ENCODE measurements around the gene MT1E.
"Not testable (repeated sequence)": the region's sequence is repeated elsewhere in the genome, so short reads cannot be mapped to it uniquely, and the experiment has no call there.

Gene MT1E

GRCh38 chr16:56662357-56663354, 37.1 kb downstream of the MT1E start:
- TF ChIP-seq, protein P1, sequence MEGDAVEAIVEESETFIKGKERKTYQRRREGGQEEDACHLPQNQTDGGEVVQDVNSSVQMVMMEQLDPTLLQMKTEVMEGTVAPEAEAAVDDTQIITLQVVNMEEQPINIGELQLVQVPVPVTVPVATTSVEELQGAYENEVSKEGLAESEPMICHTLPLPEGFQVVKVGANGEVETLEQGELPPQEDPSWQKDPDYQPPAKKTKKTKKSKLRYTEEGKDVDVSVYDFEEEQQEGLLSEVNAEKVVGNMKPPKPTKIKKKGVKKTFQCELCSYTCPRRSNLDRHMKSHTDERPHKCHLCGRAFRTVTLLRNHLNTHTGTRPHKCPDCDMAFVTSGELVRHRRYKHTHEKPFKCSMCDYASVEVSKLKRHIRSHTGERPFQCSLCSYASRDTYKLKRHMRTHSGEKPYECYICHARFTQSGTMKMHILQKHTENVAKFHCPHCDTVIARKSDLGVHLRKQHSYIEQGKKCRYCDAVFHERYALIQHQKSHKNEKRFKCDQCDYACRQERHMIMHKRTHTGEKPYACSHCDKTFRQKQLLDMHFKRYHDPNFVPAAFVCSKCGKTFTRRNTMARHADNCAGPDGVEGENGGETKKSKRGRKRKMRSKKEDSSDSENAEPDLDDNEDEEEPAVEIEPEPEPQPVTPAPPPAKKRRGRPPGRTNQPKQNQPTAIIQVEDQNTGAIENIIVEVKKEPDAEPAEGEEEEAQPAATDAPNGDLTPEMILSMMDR (IDR thresholded peaks at IDR 0.05; ENCODE audit: low read depth, low read length, missing control alignments): no peak
- H3K4me3 ChIP-seq (ENCODE audit: low read depth, low read length): peak overlapping the region; percentile 12
- in situ Hi-C loops (cut with HindIII; ENCODE audit: low sequenced_read_pairs): no loop called here
- no peak for DNase-seq (ENCODE audit: low read depth)

DNA sequence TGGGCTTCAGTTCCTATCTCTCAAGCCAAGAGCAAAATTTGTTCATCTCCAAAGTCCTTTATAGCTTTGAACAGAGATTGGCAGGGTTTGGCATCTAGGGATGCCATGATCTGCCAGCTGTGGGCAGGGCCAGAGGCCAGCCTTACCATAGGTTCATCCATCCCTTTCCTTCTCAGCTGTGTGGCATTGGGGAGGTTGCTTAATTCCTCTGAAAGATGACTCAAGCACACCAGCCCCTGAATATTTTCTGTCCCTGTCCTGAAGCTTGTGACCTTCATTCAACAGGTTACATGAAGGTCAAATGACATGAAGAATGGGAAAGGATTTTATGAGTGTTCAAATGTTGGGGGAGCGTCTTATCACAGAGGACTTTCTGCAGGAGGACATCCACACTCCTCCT, 38.9 kb downstream of the MT1E start:
- in situ Hi-C loops (cut with HindIII; ENCODE audit: low sequenced_read_pairs): no loop called here
- TF ChIP-seq, protein P1 (IDR thresholded peaks at IDR 0.05; ENCODE audit: low read depth, low read length, missing control alignments): no peak
- no peak overlapping the region for H3K4me3 ChIP-seq (ENCODE audit: low read depth, low read length)
- no peak for DNase-seq (ENCODE audit: low read depth)

DNA sequence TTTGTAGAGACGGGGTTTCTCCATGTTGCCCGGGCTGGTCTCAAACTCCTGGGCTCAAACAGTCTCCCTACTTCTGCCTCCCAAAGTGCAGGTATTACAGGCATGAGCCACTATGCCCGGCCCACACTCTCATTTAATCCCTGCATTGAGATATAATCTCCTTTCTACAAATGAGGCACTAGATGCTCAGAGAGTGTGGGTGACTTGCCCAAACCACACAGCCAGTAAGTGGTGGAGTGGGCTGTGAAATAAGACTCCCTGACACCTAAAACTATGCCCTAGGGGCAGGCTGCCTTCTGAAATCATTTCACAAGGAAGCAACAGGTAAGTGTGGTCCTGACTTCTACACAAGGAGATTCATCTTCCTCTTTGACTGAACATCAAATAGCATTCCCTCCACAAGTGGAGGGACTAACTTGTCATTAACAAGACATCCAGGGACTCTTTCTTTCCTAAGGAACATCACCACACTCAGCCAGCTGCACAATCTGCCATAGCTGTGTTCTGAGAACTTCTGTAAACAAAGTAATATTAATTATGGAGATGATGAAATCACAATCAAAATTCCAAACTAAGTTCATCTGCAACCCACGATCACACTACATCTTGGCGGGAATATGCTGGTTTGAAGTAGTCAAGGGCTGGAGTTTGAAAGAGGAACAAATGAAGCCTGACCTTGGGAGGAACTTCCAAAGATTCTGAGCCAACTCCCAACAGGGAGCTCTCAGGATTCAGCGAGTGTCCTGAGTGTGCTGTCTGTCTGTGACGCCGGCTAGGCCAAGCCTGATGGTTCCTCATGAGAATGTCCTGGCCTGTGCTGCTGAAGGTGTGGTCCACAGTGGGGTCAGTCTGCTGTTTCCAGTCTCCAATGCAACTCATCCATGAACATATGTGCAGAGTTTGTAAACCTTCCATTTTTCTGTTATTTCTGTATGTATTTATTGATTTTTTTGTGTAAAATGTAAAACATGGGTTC, 40.0 kb downstream of the MT1E start:
- H3K4me3 ChIP-seq (ENCODE audit: low read depth, low read length); DNase-seq (ENCODE audit: low read depth); in situ Hi-C loops (cut with HindIII; ENCODE audit: low sequenced_read_pairs): not testable (repeated sequence)

- DNase-seq (ENCODE audit: low read depth): no peak
Observed at GRCh38 chr16:56667581-56668571, 42.3 kb downstream of the MT1E start, which contains the start of gene MT1G. Gene MT1G, minus strand, starts transcription at chr16:56668065. Its CDS starts 72 bp downstream, at chr16:56667993.

GRCh38 chr16:56669005-56669839, 43.6 kb downstream of the MT1E start, which contains the start of gene MT1H:
Gene MT1H, plus strand, starts transcription at chr16:56669814. Its CDS starts 71 bp downstream, at chr16:56669885.
- DNase-seq (ENCODE audit: low read depth): no peak
- TF ChIP-seq, protein P1 (IDR thresholded peaks at IDR 0.05; ENCODE audit: low read depth, low read length, missing control alignments): no peak
- in situ Hi-C loops (cut with HindIII; ENCODE audit: low sequenced_read_pairs): no loop called here
- no peak within 1 kb of the TSS for H3K4me3 ChIP-seq (ENCODE audit: low read depth, low read length)

More at GRCh38 chr16:56667581-56668571, 42.3 kb downstream of the MT1E start, which contains the start of gene MT1G:
- TF ChIP-seq, protein P1 (IDR thresholded peaks at IDR 0.05; ENCODE audit: low read depth, low read length, missing control alignments): no peak
- in situ Hi-C loops (cut with HindIII; ENCODE audit: low sequenced_read_pairs): no loop called here
- H3K4me3 ChIP-seq (ENCODE audit: low read depth, low read length): peak within 1 kb of the TSS; percentile 8

All from astrocyte of the cerebellum (primary cell).